Stimulated activated CD8-positive, alpha-beta memory T cell treated with anti-CD3 and anti-CD28 coated beads, Interleukin-15, amount 100 ng/mL, for 24 hours (primary cell): ENCODE measurements around the gene PPP1R14D.

ENCODE experiments used
- DNase-seq: peaks from one replicate; pipeline ENCODE4 v3.0.0-alpha.2; 2020; ENCODE audit warnings: low read depth

The PPP1R14D gene

DNA sequence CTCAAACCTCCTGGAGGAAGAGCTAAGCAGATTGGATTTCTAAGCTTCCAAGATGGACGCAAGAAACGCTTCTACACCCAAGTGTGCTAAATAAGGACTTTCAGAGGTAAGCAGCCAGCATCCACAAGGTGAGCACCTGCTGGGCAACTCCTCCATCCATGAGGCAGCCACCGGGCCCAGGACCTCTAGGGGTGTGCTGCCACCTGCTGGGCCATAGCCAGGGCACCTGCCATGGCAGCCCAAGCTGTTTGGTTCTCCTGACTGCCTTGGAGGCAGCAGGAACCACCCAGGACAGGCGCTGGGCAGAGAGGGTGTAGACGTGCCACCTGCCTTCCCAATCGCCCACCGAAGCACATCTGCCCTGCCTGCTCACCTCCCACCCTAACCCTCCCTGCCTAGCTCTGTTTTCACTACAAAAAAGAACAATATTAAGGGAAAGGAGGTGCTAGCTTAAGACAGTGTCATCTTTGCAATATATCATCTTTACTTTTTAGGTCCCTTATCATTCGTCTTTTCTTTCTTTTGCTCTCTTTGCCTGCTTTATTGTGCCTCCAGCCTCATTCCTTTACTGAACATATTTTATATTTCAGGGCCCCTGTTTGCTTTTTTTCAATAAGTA is 45.8 kb downstream of the PPP1R14D start:
- DNase-seq: peak; percentile 52

- DNase-seq: no peak
These were observed 51.9 kb downstream of the PPP1R14D start for GRCh38 chr15:40776537-40777141.

DNA sequence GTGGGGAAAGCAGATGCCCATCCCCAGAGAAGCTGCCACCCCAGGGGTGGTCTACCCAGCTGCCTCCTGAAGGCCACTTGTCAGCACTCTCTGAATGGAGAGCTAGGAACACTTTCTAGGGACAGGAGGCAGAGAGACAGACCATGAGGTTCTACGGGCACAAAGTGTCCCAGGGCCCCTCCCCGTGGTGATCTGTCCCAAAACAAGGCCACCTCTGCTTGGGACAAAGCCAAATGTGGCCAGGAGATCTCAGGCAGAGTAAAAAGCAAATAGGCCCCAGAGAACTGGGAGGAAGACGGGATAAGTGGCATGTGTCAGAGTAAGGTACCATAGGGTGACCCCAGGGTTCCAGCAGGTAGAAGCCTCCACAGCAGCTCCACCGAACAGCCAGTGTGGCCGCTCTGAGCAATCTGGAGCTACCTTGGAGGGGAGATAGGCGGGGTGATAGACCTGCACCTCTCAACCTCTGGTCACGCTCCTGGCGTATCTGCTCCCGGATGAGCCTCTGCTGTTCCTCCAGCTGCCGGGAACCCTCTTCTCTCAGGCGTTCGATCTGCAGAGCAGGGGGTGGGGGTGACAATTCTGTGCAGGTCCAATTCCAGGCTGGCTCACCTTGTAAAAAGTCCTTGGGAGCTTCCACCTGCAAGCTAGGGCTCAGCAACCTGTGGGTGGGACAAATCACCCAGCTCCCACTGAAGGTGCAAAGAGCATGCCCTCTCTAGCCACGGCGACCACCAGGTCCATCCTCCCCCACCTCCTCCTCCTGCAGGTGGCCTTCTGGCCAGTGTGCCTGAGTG is 52.6 kb downstream of the PPP1R14D start:
- no peak for DNase-seq

DNA sequence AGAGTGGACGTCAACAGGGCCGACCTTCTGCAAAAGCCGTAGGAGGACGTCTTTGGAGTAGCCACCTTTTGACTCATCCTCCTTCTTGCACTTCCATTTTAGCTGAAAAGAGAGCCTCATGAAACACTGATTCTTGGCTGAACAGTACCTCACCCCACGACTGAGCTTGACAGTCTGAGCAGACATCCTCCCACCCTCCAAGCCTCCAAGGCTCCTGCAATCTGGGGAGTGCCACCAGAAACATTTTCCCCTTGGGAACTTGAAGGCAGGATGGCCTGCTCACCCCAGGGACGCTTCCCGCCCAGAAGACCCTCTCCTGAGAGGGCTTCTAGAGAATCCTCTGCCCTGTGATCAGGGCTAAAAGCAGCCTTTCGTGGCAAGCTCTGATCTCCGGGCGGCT is 53.5 kb downstream of the PPP1R14D start:
- DNase-seq: no peak

DNA sequence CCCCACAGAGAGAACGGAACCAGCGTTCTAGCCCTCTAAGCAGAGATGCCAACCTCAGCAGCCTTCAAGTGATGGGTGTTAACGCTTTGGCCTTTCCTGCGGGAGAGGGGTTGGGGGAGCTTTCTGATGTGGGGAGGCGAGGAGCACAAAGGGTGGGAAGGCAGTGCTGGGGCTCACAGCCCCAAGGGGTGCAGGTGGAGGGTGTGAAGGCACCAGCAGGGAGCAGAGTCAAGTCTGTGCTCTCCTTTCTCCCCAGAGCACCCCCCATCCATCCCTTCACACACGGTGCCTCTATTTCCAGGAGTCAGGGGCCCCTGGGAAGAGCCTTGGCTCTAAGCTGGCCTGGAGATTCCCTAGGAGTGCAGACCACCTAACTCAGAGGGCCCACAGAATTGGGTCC is 54.6 kb downstream of the PPP1R14D start:
- no peak for DNase-seq

GRCh38 chr15:40773496-40773895 is 55.0 kb downstream of the PPP1R14D start:
- DNase-seq: no peak

GRCh38 chr15:40772014-40772413 is 56.5 kb downstream of the PPP1R14D start:
- no peak for DNase-seq

- DNase-seq: no peak
These were observed 57.3 kb downstream of the PPP1R14D start for GRCh38 chr15:40771242-40771641.

DNA sequence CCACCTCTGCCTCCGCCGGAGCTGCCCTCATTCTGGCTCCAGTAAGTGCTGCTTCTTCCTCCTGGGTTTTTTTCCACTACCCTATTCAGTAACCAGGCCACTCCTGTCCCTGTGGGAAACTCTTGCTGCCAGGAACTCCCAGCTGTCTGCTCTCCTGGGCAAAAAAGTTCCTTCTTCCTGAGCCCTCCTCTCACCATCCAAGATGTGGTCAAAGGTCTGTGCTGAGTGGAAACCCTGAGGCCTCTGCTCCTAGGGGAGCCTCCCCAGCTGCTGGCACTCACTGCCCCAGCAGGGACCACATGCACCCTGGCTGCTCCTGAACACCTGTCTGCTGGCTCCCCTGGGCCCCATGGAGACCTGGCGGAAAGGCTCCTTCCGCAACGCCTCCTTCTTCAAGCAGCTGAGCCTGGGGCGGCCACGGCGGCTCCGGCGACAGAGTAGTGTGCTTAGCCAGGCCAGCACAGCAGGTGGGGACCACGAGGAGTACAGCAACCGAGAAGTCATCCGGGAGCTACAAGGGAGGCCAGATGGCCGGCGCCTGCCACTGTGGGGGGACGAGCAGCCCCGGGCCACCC is 58.3 kb downstream of the PPP1R14D start:
- no peak for DNase-seq

GRCh38 chr15:40769274-40770146 is 59.0 kb downstream of the PPP1R14D start, which contains the start of gene C15orf62:
TSS of gene C15orf62 (plus strand) at chr15:40769980. CDS start at chr15:40770496, 516 bp downstream.
- no peak for DNase-seq

GRCh38 chr15:40768521-40769273 is 59.8 kb downstream of the PPP1R14D start:
- DNase-seq: no peak

GRCh38 chr15:40767838-40768500 is 60.5 kb downstream of the PPP1R14D start:
- DNase-seq: no peak

DNA sequence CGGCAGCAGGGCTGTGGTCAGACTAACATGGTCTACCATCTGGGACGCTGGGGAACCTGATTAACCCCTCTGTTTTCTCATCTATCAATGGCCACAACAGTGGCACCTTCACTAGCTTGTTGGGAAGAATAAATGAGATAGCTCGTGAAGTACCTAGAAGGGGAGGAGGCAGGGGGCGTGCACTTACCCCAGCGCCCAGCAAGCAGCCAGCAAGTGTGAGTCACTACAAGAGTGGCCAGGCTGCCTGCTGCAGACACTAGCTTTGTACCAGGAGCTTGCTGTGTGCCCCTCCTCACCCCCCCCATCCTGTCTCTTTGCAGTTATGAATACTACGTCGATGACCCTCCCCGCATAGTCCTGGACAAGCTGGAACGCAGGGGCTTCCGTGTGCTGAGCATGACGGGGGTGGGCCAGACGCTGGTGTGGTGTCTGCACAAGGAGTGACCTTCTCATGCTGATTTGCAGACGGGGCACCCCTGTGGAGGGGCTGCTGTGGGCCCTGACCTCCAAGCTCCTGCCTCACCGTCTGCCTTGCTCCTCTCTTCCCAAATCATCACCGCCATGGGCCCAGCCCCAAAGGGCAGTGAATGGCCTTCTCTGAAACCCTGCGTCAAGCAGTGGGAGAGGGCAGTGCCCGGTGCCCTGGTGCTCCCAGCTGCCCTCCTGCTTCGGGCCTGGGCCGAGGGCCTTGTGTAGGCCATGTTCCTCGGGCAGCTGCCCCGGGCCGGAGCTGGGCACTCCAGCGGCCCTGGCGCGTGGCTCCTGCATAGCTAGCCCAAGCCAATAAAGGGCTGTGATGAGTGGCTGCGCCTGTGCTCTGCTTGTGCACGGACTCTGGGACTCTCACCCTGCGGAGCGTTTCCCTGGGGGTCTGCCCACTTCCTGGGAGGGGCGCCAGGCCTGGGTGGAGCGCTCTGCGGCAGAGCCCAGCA is 61.3 kb downstream of the PPP1R14D start:
- DNase-seq: no peak

GRCh38 chr15:40766194-40766815 is 62.2 kb downstream of the PPP1R14D start:
- no peak for DNase-seq
